Right lobe of liver (tissue), 6 donors: ENCODE data around the gene MGAT4A. TPM values are rescaled to one million over a fixed set of nuclear protein-coding genes. Genes with fewer than 3 reads are reported as not detected.

ENCODE experiments used
- ATAC-seq, 4 donors: fragments of 200-7000 bp; cut with Tn5 transposase; one replicate each; pipeline ENCODE4 v1.9.1; 2020; ENCODE audit warnings: mild to moderate bottlenecking in 4 of 4, moderate library complexity in 4 of 4
- DNase-seq, 3 donors: peaks; one replicate each; pipeline ENCODE4 v3.0.0-alpha.2; 2020
- H3K27ac ChIP-seq, 3 donors: fragments of 200-600 bp; one replicate each; pipeline ENCODE4 v1.8.0; 2022
- H3K27me3 ChIP-seq, 2 donors: fragments of 200-600 bp; one replicate each; pipeline ENCODE4 v1.8.0; 2022
- H3K36me3 ChIP-seq, 4 donors: fragments of 200-600 bp; sonication (generic) in 1 of 4; one replicate each; pipeline versions ENCODE4 v1.5.1 to v1.8.0; 2017 to 2022; ENCODE audit warnings: control low read depth in 1 of 4
- H3K4me1 ChIP-seq, 4 donors: fragments of 200-600 bp; sonication (generic) in 1 of 4; one replicate each; pipeline versions ENCODE4 v1.5.1 to v1.8.0; 2017 to 2022; ENCODE audit warnings: control low read depth in 1 of 4
- H3K4me3 ChIP-seq, 3 donors: fragments of 200-600 bp; one replicate each; pipeline ENCODE4 v1.8.0; 2022
- H3K9me3 ChIP-seq, 4 donors: fragments of 200-600 bp; sonication (generic) in 1 of 4; one replicate each; pipeline versions ENCODE4 v1.5.1 to v1.8.0; 2017 to 2022; ENCODE audit warnings: control low read depth in 1 of 4
- CTCF ChIP-seq, 4 donors: fragments of 200-600 bp in 3 of 4; fragments of 450-650 bp in 1 of 4; IDR thresholded peaks; one replicate each; pipeline versions ENCODE4 v1.5.1 to v1.8.0; 2016 to 2022; ENCODE audit warnings: antibody characterized with exemption in 4 of 4, mild to moderate bottlenecking in 2 of 4
- POLR2A ChIP-seq: fragments of 450-650 bp; IDR thresholded peaks from one replicate; pipeline ENCODE4 v1.6.1; 2017; ENCODE audit warnings: antibody characterized with exemption, mild to moderate bottlenecking
- whole genome bisulfite sequencing: methylation state at CpG from one replicate; pipeline ENCODE4 v1.1.6; 2018; ENCODE audit warnings: low coverage, low lambda C conversion rate; ENCODE audit not compliant: insufficient coverage; ENCODE audit errors: missing lambda C conversion rate; 5-methylcytosine and 5-hydroxymethylcytosine counted together
- intact Hi-C, 2 donors: fragments of 100-400 bp; cut with DNase I; formaldehyde crosslinking; loops; one replicate each; pipeline versions ENCODE4 v1.11.2 to v1.14.1; 2022
- total RNA-seq, 6 experiments: library from RNA; depleted of rRNA in 2 of 6; stranded (reverse); fragments of >200 nt in 2 of 6; fragmentation: NEBNext Ultra II Directional in 3 of 6; extraction: Animal tissue kit (Norgen Biotek cat#: 25700) in 3 of 6; gene quantifications; one replicate each; pipeline versions ENCODE4 v1.1.0 to v1.2.4, GENCODE V29; 2016 to 2023
- donor health status: DM: no; HTN: yes; CAD: no.
- donor health status: DM: no; HTN: no; CAD: no.
- donor health status: DM: no; HTN: no; CAD: no.
- donor health status: DM: no; HTN: yes; CAD: no.
- donor health status: DM: no; HTN: yes; CAD: no.

Gene MGAT4A
- total RNA-seq, 6 experiments from 2014 or later = 7.8 to 16.0 (median 11.7) TPM

- Histone ChIP-seq H3K4me1 (peaks cover 0 to 40% (median 14%) of the 10 kb centered on the region in 4 donors), H3K36me3 (no peaks in the 10 kb centered on the region), H3K27me3 (no peaks in the 10 kb centered on the region), H3K27ac (peak overlapping the region in 1 of 3 donors; percentile 7), H3K9me3 (no peaks in the 10 kb centered on the region), H3K4me3 (no peak overlapping the region)
- ATAC-seq = no peak
- TF ChIP-seq CTCF (IDR thresholded peaks at IDR 0.05) (no peak), POLR2A (no peak)
- no peak for DNase-seq
- 46% methylated on average over 5 of the region's 5 CpGs for WGBS
- intact Hi-C loops = no loop called here
Observed at GRCh38 chr2:98727369-98728087, 3.4 kb downstream of the MGAT4A start.

DNA sequence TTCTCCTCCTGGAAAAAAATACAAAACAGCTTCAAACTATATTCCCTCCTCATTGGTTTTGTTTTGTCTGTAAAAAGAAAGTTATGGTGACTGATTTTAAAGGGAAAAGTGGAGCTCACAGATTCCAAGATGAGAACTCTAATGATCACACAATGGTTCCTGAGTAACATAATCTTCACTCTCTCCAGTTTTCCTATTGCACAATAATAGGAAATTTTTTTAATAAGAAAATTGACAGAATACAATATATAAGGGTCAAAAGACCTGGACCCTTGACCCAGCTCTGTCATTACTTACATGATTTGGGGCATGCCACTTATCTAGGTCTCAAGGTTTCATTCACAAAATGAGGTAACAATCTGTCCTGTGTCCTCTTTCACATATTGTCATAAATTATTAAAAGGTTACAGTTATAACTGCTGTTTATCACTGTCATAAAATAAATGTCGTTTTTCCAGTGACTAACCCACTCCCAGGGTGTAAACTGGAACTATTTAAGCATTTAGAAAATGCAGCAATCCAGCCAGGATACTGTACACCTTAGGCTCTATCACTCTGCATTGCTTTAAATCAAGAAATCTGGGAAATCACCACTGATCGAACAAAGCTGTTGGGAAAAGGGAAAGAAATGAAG, 4.1 kb downstream of the MGAT4A start:
- no peak for TF ChIP-seq POLR2A
- DNase-seq (no peak), ATAC-seq (no peak)
- H3K27me3 ChIP-seq = no peaks in the 10 kb centered on the region
- H3K27ac ChIP-seq = no peak overlapping the region
- WGBS = 51% methylated on average over 2 of the region's 2 CpGs
- no peak overlapping the region for H3K4me3 ChIP-seq
- no peaks in the 10 kb centered on the region for H3K36me3 ChIP-seq
- no peaks in the 10 kb centered on the region for H3K9me3 ChIP-seq
- H3K4me1 ChIP-seq = peaks cover 0 to 40% (median 14%) of the 10 kb centered on the region in 4 donors
- intact Hi-C loops = no loop called here

GRCh38 chr2:98726205-98726604, 4.7 kb downstream of the MGAT4A start:
- Histone ChIP-seq H3K27me3 (no peaks in the 10 kb centered on the region), H3K36me3 (no peaks in the 10 kb centered on the region), H3K27ac (no peak overlapping the region), H3K4me1 (peaks cover 0 to 40% (median 14%) of the 10 kb centered on the region in 4 donors), H3K4me3 (no peak overlapping the region), H3K9me3 (no peaks in the 10 kb centered on the region)
- ATAC-seq = no peak
- intact Hi-C loops = no loop called here
- WGBS = 83% methylated on average over 8 of the region's 8 CpGs
- DNase-seq = no peak
- no peak for TF ChIP-seq CTCF (IDR thresholded peaks at IDR 0.05)
- TF ChIP-seq POLR2A = no peak

- Histone ChIP-seq H3K36me3 (no peaks in the 10 kb centered on the region), H3K27ac (no peak overlapping the region), H3K4me3 (no peak overlapping the region), H3K27me3 (no peaks in the 10 kb centered on the region), H3K4me1 (no peaks in the 10 kb centered on the region), H3K9me3 (no peaks in the 10 kb centered on the region)
- no peak for DNase-seq
- WGBS = 43% methylated on average over 2 of the region's 4 CpGs
- ATAC-seq = peak in 1 of 4 donors; percentile 55
- intact Hi-C loops = no loop called here
- no peak for TF ChIP-seq CTCF (IDR thresholded peaks at IDR 0.05)
- TF ChIP-seq POLR2A = no peak
Observed at GRCh38 chr2:98720286-98720685, 10.6 kb downstream of the MGAT4A start.

- Histone ChIP-seq H3K9me3 (no peaks in the 10 kb centered on the region), H3K27ac (no peak overlapping the region)
- 86% methylated on average over 6 of the region's 6 CpGs for WGBS
Observed at GRCh38 chr2:98717621-98718020, 13.3 kb downstream of the MGAT4A start.

More at GRCh38 chr2:98717621-98718020, 13.3 kb downstream of the MGAT4A start:
- no peaks in the 10 kb centered on the region for H3K4me1 ChIP-seq
- H3K27me3 ChIP-seq = no peaks in the 10 kb centered on the region
- TF ChIP-seq CTCF (IDR thresholded peaks at IDR 0.05) (no peak), POLR2A (no peak)
- no peak overlapping the region for H3K4me3 ChIP-seq
- H3K36me3 ChIP-seq = no peaks in the 10 kb centered on the region
- intact Hi-C loops = no loop called here
- DNase-seq (no peak), ATAC-seq (no peak)
